ENCODE measurements around the gene PDGFB.
A peak's percentile ranks its signal among the peaks of the same experiment; 100 is the strongest.

Gene PDGFB

GRCh38 chr22:39205344-39206021 is 39.3 kb downstream of the PDGFB start:
- TF ChIP-seq CTCF (conservative IDR thresholded peaks at IDR 0.05; ENCODE audit: control insufficient read depth, insufficient read depth, low read depth, low read length), result no peak
- peak; percentile 75 for DNase-seq (ENCODE audit: low read depth)
- H3K4me3 ChIP-seq (ENCODE audit: control insufficient read depth, low read depth, low read length), result no peak overlapping the region

- no peak for DNase-seq (ENCODE audit: low read depth)
- no peak overlapping the region for H3K4me3 ChIP-seq (ENCODE audit: control insufficient read depth, low read depth, low read length)
- no peak for TF ChIP-seq CTCF (conservative IDR thresholded peaks at IDR 0.05; ENCODE audit: control insufficient read depth, insufficient read depth, low read depth, low read length)
Observed at GRCh38 chr22:39204216-39204615, 40.6 kb downstream of the PDGFB start.

- H3K4me3 ChIP-seq (ENCODE audit: control insufficient read depth, low read depth, low read length), result no peak overlapping the region
- no peak for TF ChIP-seq CTCF (conservative IDR thresholded peaks at IDR 0.05; ENCODE audit: control insufficient read depth, insufficient read depth, low read depth, low read length)
- no peak for DNase-seq (ENCODE audit: low read depth)
Observed at GRCh38 chr22:39197578-39197977, 47.2 kb downstream of the PDGFB start.

- H3K4me3 ChIP-seq (ENCODE audit: control insufficient read depth, low read depth, low read length), result no peak overlapping the region
- TF ChIP-seq CTCF (conservative IDR thresholded peaks at IDR 0.05; ENCODE audit: control insufficient read depth, insufficient read depth, low read depth, low read length), result no peak
- DNase-seq (ENCODE audit: low read depth), result no peak
Observed at GRCh38 chr22:39194098-39194497, 50.7 kb downstream of the PDGFB start.

- DNase-seq (ENCODE audit: low read depth), result no peak
- TF ChIP-seq CTCF (conservative IDR thresholded peaks at IDR 0.05; ENCODE audit: control insufficient read depth, insufficient read depth, low read depth, low read length), result no peak
- H3K4me3 ChIP-seq (ENCODE audit: control insufficient read depth, low read depth, low read length), result no peak overlapping the region
Observed at GRCh38 chr22:39188809-39189208, 56.0 kb downstream of the PDGFB start.

- H3K4me3 ChIP-seq (ENCODE audit: control insufficient read depth, low read depth, low read length), result no peak overlapping the region
- peak; percentile 52 for DNase-seq (ENCODE audit: low read depth)
- TF ChIP-seq CTCF (conservative IDR thresholded peaks at IDR 0.05; ENCODE audit: control insufficient read depth, insufficient read depth, low read depth, low read length), result peak; percentile 24
Observed at GRCh38 chr22:39185601-39186012, 59.2 kb downstream of the PDGFB start.
